Loucy (cell line): ENCODE data around the gene COLGALT1.

Experiments used
- CTCF ChIP-seq: fragments of 200-600 bp; sonication (generic); conservative IDR thresholded peaks from 2 replicates; pipeline ENCODE4 v1.5.1; 2014; ENCODE audit warnings: mild to moderate bottlenecking, antibody characterized with exemption, low read length
- EZH2phosphoT487 ChIP-seq: fragments of 200-600 bp; IDR thresholded peaks from 2 replicates; pipeline ENCODE4 v1.6.1; 2018; ENCODE audit warnings: antibody characterized with exemption, mild to moderate bottlenecking, moderate library complexity, borderline replicate concordance

DNA sequence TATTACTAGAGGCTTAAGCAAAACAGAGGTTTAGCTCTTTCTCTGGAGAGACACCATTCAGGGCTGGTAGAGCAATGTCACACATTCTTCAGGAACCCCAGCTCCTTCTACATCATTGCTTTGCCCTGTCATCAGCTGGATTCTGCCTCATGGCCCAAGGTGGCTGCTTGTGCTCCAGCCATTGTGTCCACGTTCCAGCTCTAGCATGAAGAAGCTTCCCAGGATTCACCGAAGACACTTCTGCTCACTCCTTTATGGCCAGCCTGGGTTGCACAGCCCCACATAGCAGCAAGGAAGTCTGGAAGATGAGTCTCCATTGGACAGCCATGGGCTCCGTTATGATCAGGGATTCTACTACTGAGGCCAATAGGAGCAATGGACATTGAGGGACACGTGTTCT lies 30.8 kb upstream of the COLGALT1 start:
- TF ChIP-seq CTCF (no peak), EZH2phosphoT487 (no peak)
